GM19452 (cell line): ENCODE results near the gene CLEC1A.

Experiments used
- ATAC-seq: cut with Tn5 transposase; IDR thresholded peaks from one replicate; pipeline ENCODE4 v1.9.1; 2021; ENCODE audit not compliant: unreplicated experiment

The CLEC1A gene

GRCh38 chr12:10098791-10099190, at the start of gene CLEC1A:
Gene CLEC1A (minus strand): TSS chr12:10098985. CDS start chr12:10098922, 63 bp downstream.
- no peak for ATAC-seq

GRCh38 chr12:10147714-10148403, 49.1 kb upstream of the CLEC1A start:
- peak; percentile 80 for ATAC-seq

GRCh38 chr12:10142976-10143589, 44.3 kb upstream of the CLEC1A start:
- no peak for ATAC-seq

GRCh38 chr12:10140001-10140400, 41.2 kb upstream of the CLEC1A start:
- ATAC-seq: no peak

GRCh38 chr12:10136637-10137205, 37.9 kb upstream of the CLEC1A start:
- no peak for ATAC-seq

GRCh38 chr12:10135126-10135525, 36.3 kb upstream of the CLEC1A start:
- no peak for ATAC-seq

- ATAC-seq: no peak
These were observed 34.1 kb upstream of the CLEC1A start for GRCh38 chr12:10132850-10133370.

GRCh38 chr12:10131111-10131690, 32.4 kb upstream of the CLEC1A start:
- ATAC-seq: no peak

- ATAC-seq: peak; percentile 83
These were observed 31.3 kb upstream of the CLEC1A start, which contains the start of gene CLEC7A for GRCh38 chr12:10130042-10130441. Gene CLEC7A (minus strand): TSS chr12:10130199. CDS start chr12:10130082, 117 bp downstream.

- no peak for ATAC-seq
These were observed 29.9 kb upstream of the CLEC1A start for GRCh38 chr12:10128687-10129086.

- no peak for ATAC-seq
These were observed 27.6 kb upstream of the CLEC1A start for GRCh38 chr12:10126413-10126812.

- no peak for ATAC-seq
These were observed 23.9 kb upstream of the CLEC1A start for GRCh38 chr12:10122689-10123088.

- no peak for ATAC-seq
These were observed 22.5 kb upstream of the CLEC1A start for GRCh38 chr12:10121278-10121677.

- ATAC-seq: no peak
These were observed 20.3 kb upstream of the CLEC1A start for GRCh38 chr12:10119066-10119465.

- ATAC-seq: no peak
These were observed 17.1 kb upstream of the CLEC1A start for GRCh38 chr12:10115890-10116289.

- ATAC-seq: no peak
These were observed 16.5 kb upstream of the CLEC1A start for GRCh38 chr12:10115311-10115710.

GRCh38 chr12:10113920-10114319, 15.1 kb upstream of the CLEC1A start:
- no peak for ATAC-seq

- ATAC-seq: no peak
These were observed 14.3 kb upstream of the CLEC1A start for GRCh38 chr12:10113075-10113474.

- ATAC-seq: no peak
These were observed 12.7 kb upstream of the CLEC1A start for GRCh38 chr12:10111451-10111850.

GRCh38 chr12:10110256-10110844, 11.6 kb upstream of the CLEC1A start:
- no peak for ATAC-seq

- ATAC-seq: no peak
These were observed 3.5 kb upstream of the CLEC1A start for GRCh38 chr12:10102322-10102721.
